HepG2 (cell line): Measurements from ENCODE around the gene FRMD6. TPM values are rescaled to one million over a fixed set of nuclear protein-coding genes. Genes with fewer than 3 reads are reported as not detected.
A peak's percentile ranks its signal among the peaks of the same experiment; 100 is the strongest.

Experiments used
- FOXK1 ChIP-seq: sonication (generic); formaldehyde crosslinking; IDR thresholded peaks from 2 replicates; pipeline ENCODE4 v1.4.0; 2020; ENCODE audit warnings: low read depth, missing genetic modification reagents, borderline replicate concordance
- GLI4 ChIP-seq: sonication (generic); formaldehyde crosslinking; IDR thresholded peaks from 2 replicates; pipeline ENCODE4 v1.5.1; 2020; ENCODE audit warnings: missing genetic modification reagents, mild to moderate bottlenecking, moderate library complexity, borderline replicate concordance
- JUN ChIP-seq: sonication (generic); formaldehyde crosslinking; IDR thresholded peaks from 2 replicates; pipeline ENCODE4 v1.4.0; 2020; ENCODE audit warnings: mild to moderate bottlenecking, missing genetic modification reagents
- MEIS1 ChIP-seq: sonication (generic); formaldehyde crosslinking; IDR thresholded peaks from 2 replicates; pipeline ENCODE4 v1.9.0; 2021; ENCODE audit warnings: mild to moderate bottlenecking, missing genetic modification reagents, moderate library complexity, borderline replicate concordance
- PBX2 ChIP-seq: IDR thresholded peaks from 2 replicates; pipeline ENCODE4 v1.6.1; 2016; ENCODE audit warnings: control low read depth
- RAD21 ChIP-seq: fragments of 450-650 bp; formaldehyde crosslinking; IDR thresholded peaks from 2 replicates; pipeline ENCODE4 v1.5.0; 2020; ENCODE audit warnings: mild to moderate bottlenecking
- RFX1 ChIP-seq: fragments of 450-650 bp; IDR thresholded peaks from 2 replicates; pipeline ENCODE4 v1.6.1; 2017
- ZMYM4 ChIP-seq: sonication (generic); formaldehyde crosslinking; IDR thresholded peaks from 2 replicates; pipeline ENCODE4 v1.8.1; 2023; ENCODE audit warnings: mild to moderate bottlenecking, missing genetic modification reagents
- ZNF281 ChIP-seq: sonication (generic); formaldehyde crosslinking; IDR thresholded peaks from 2 replicates; pipeline ENCODE4 v1.4.0; 2020; ENCODE audit warnings: missing genetic modification reagents, borderline replicate concordance
- ZNF816 ChIP-seq: sonication (generic); formaldehyde crosslinking; IDR thresholded peaks from 2 replicates; pipeline ENCODE4 v1.8.0; 2022; ENCODE audit warnings: missing genetic modification reagents, mild to moderate bottlenecking, borderline replicate concordance
- ZSCAN9 ChIP-seq: IDR thresholded peaks from 2 replicates; pipeline ENCODE4 v1.6.1; 2016; ENCODE audit warnings: borderline replicate concordance
- polyA plus RNA-seq, 8 experiments: library from polyadenylated mRNA; depleted of rRNA in 3 of 8; stranded (reverse) in 7 of 8; unstranded in 1 of 8; fragments of >200 nt; fragmentation: Illumina TruSeq in 4 of 8; extraction: Trizol in 4 of 8; gene quantifications; 2 replicates each; pipeline versions ENCODE4 v1.2.1 to v1.2.3, GENCODE V29; 2011 to 2016; ENCODE audit warnings: low read depth in 4 of 8, missing spikeins in 1 of 8, mixed read lengths in 1 of 8; ENCODE audit not compliant: insufficient read depth in 1 of 8
- total RNA-seq, 5 experiments: library from RNA; depleted of rRNA; stranded (reverse); fragments of >200 nt; fragmentation: Illumina TruSeq; extraction: Trizol; gene quantifications; 2 replicates each; pipeline ENCODE4 v1.2.3, GENCODE V29; 2016; ENCODE audit warnings: low read depth in 1 of 5
- TF ChIP-seq, protein P1 (sequence below), 2 experiments: fragments of 450-650 bp in 1 of 2; sonication (generic) in 1 of 2; formaldehyde crosslinking in 1 of 2; IDR thresholded peaks; 2 replicates each; pipeline versions ENCODE4 v1.6.1 to v1.8.0; 2016 to 2022; ENCODE audit warnings: antibody characterized with exemption in 1 of 2, mild to moderate bottlenecking in 1 of 2, missing genetic modification reagents in 1 of 2

The FRMD6 gene
- total and polyA plus RNA-seq, 2 of the 13 experiments (the other 11 are each of a cell fraction or from before 2014, with no cell fraction given) = 2.4 to 5.4 TPM

DNA sequence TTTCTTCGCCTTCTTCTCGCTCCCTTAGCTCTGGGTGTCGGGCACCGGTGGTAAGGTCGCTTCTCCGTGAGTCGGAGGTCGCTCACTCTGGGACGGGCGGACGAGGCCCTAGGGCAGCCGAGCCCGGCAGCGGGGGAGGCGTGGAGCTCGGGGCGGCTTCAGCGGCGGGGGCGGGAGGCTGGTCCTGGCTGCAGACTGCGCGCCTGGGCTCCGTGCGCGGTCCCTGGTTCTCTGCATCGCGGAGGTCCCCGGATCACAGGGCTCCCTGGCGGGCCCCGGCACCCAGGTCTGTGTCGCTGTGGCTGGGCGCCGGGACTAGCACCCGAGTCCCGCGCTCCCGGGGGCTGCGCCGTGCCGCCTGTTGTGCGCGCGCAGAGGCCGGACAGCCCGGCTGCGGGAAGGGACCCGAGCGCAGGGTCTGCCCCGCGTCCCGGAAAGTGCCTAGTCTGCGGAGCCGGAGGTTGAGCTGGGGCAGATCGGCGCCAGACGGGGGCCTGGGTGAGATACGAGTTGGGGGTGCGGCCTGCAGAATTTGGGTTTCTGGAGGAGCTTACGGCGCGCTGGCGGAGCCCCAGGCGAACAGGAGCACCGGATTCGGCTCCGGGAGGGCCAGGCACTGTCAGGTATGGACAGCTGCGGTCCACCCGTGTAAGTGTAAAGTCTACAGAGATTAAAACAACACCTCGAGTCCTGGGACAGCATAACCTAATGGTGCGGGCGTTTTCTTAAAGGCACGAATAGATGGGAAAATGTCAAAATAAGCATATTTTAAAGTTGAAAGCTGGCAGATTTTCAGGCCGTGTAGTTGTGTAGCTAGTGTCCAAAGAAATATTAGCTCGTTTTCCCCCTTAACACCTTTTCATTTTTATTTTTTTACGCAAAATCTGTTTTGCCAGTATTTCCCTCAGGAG lies 713 bp downstream of the FRMD6 start (continued):
- TF ChIP-seq ZNF281 = no peak
- TF ChIP-seq FOXK1 = no peak
- no peak for TF ChIP-seq RAD21 (CRISPR knock-in tag)
- no peak for TF ChIP-seq ZSCAN9 (CRISPR knock-in tag)
- TF ChIP-seq MEIS1 = no peak
- TF ChIP-seq, protein P1, sequence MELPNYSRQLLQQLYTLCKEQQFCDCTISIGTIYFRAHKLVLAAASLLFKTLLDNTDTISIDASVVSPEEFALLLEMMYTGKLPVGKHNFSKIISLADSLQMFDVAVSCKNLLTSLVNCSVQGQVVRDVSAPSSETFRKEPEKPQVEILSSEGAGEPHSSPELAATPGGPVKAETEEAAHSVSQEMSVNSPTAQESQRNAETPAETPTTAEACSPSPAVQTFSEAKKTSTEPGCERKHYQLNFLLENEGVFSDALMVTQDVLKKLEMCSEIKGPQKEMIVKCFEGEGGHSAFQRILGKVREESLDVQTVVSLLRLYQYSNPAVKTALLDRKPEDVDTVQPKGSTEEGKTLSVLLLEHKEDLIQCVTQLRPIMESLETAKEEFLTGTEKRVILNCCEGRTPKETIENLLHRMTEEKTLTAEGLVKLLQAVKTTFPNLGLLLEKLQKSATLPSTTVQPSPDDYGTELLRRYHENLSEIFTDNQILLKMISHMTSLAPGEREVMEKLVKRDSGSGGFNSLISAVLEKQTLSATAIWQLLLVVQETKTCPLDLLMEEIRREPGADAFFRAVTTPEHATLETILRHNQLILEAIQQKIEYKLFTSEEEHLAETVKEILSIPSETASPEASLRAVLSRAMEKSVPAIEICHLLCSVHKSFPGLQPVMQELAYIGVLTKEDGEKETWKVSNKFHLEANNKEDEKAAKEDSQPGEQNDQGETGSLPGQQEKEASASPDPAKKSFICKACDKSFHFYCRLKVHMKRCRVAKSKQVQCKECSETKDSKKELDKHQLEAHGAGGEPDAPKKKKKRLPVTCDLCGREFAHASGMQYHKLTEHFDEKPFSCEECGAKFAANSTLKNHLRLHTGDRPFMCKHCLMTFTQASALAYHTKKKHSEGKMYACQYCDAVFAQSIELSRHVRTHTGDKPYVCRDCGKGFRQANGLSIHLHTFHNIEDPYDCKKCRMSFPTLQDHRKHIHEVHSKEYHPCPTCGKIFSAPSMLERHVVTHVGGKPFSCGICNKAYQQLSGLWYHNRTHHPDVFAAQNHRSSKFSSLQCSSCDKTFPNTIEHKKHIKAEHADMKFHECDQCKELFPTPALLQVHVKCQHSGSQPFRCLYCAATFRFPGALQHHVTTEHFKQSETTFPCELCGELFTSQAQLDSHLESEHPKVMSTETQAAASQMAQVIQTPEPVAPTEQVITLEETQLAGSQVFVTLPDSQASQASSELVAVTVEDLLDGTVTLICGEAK (IDR thresholded peaks at IDR 0.05) = no peak
- TF ChIP-seq, protein P1 (CRISPR knock-in tag; IDR thresholded peaks at IDR 0.05) = peak; percentile 69; the same call in 1 of the 2 replicates
- TF ChIP-seq GLI4 (CRISPR knock-in tag) = 0 out of 2 replicates have a peak, but pooled peaks have one; percentile 12
- no peak for TF ChIP-seq RFX1
- no peak for TF ChIP-seq JUN (CRISPR knock-in tag)
- TF ChIP-seq ZMYM4 (CRISPR knock-in tag) = 0 out of 2 replicates have a peak, but pooled peaks have one; percentile 2
- no peak for TF ChIP-seq ZNF816
- no peak for TF ChIP-seq PBX2 (CRISPR knock-in tag)
